ENCODE data around the gene STRN3. TPM values are rescaled to one million over a fixed set of nuclear protein-coding genes. Genes with fewer than 3 reads are reported as not detected.

Gene STRN3
- total and polyA plus RNA-seq, 2 of the 4 experiments (the other 2 are of a cell fraction), result 10.8 to 78.7 TPM

DNA sequence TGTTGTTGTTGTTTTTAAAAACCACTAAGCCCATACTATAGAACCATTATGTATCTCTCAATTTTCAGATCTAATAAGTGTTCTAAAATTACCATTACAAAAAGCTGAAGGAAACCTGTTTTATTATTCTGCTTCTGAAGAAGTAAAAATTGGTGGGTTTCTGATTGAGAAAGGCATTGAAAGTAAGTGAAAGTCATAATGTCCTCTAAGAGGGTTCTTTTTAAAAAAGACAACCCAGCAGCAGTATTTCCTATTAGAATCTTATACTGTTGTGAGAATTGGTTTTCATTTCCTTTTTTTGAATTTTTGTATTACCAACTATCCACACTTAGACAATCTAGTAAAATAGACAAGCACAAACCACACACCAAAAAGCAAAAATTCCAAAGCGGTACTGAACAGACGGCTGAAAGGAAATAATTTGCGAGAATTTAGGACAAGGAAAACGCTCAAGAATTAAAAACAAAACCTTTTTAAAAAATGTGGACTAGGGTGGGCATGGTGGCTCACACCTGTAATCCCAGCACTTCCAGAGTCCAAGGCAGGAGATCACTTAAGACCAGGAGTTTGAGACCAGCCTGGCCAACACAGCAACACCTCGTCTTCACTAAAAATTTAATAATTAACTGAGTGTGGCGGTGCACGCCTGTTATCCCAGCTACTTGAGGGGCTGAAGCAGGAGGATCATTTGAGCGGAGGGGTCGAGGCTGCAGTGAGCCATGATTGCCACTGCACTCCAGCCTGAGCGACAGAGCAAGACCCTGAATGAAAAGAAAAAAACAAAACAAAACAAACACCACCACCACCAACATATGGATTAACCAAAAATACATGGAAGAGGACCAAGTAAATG, 67.4 kb downstream of the STRN3 start:
- in situ Hi-C loops (cut with MboI; ENCODE audit: low sequenced_read_pairs) (no loop called here), dilution Hi-C loops (cut with HindIII; ENCODE audit: low sequenced_read_pairs, unreplicated experiment) (no loop called here), intact Hi-C loops (cut with micrococcal nuclease) (no loop called here)
- Histone ChIP-seq H2BK20ac (ENCODE audit: low read depth, low read length) (no peak overlapping the region), H3K4me3 (ENCODE audit: insufficient read depth, low read depth, low read length) (no peak overlapping the region), H3K36me3 (ENCODE audit: control insufficient read depth, insufficient read depth, low read length) (peaks cover 6% of the 10 kb centered on the region), H2BK120ac (ENCODE audit: low read depth, low read length) (no peak overlapping the region), H3K27me3 (ENCODE audit: control insufficient read depth, insufficient read depth, low read length) (no peaks in the 10 kb centered on the region), H3K18ac (ENCODE audit: low read depth, low read length) (no peak overlapping the region), H4K8ac (ENCODE audit: low read depth in 2 of 2, low read length in 2 of 2) (no peak overlapping the region), H2BK15ac (ENCODE audit: low read depth, low read length) (no peak overlapping the region), H3K9ac (ENCODE audit: low read depth, low read length) (no peak overlapping the region), H2AK5ac (ENCODE audit: low read depth, low read length) (no peak overlapping the region), H2AFZ (replicated peaks; ENCODE audit: low read length, poor library complexity) (no peak overlapping the region), H3K56ac (ENCODE audit: extremely low read depth, insufficient read depth, low read length) (no peak overlapping the region), H3K4ac (ENCODE audit: low read depth, low read length) (no peak overlapping the region), H3K79me1 (ENCODE audit: low read depth in 1 of 2, low read length in 2 of 2) (peaks cover 23 to 55% of the 10 kb centered on the region in 2 experiments), H4K5ac (ENCODE audit: low read depth, low read length) (no peak overlapping the region), H4K20me1 (ENCODE audit: insufficient read depth, low read length) (peaks cover 58% of the 10 kb centered on the region), H3K27ac (ENCODE audit: insufficient read depth, low read length) (no peak overlapping the region), H3K9me1 (ENCODE audit: insufficient read depth, low read length) (peaks cover 4% of the 10 kb centered on the region; the same call in 1 of the 2 replicates), H3K14ac (replicated peaks; ENCODE audit: low read depth, low read length) (no peak overlapping the region), H2AK9ac (replicated peaks; ENCODE audit: low read depth, low read length, poor library complexity) (no peak overlapping the region), H3K4me2 (ENCODE audit: low read depth, low read length) (no peak overlapping the region), H3K23ac (ENCODE audit: low read depth, low read length) (no peak overlapping the region), H2BK5ac (ENCODE audit: low read depth, low read length, poor library complexity, severe bottlenecking) (no peak overlapping the region), H4K91ac (ENCODE audit: insufficient read depth, low read depth, low read length) (no peak overlapping the region), H3K4me1 (ENCODE audit: control insufficient read depth, insufficient read depth, low read length) (no peaks in the 10 kb centered on the region), H3K9me3 (ENCODE audit: control insufficient read depth, insufficient read depth, low read length) (no peaks in the 10 kb centered on the region)
- TF ChIP-seq BHLHE40 (IDR thresholded peaks at IDR 0.05; ENCODE audit: low read depth, low read length) (no peak), SMC3 (IDR thresholded peaks at IDR 0.05; ENCODE audit: low read depth, low read length) (no peak), MAZ (IDR thresholded peaks at IDR 0.05; ENCODE audit: borderline replicate concordance, low read depth, low read length) (no peak)
- TF ChIP-seq, protein P1, sequence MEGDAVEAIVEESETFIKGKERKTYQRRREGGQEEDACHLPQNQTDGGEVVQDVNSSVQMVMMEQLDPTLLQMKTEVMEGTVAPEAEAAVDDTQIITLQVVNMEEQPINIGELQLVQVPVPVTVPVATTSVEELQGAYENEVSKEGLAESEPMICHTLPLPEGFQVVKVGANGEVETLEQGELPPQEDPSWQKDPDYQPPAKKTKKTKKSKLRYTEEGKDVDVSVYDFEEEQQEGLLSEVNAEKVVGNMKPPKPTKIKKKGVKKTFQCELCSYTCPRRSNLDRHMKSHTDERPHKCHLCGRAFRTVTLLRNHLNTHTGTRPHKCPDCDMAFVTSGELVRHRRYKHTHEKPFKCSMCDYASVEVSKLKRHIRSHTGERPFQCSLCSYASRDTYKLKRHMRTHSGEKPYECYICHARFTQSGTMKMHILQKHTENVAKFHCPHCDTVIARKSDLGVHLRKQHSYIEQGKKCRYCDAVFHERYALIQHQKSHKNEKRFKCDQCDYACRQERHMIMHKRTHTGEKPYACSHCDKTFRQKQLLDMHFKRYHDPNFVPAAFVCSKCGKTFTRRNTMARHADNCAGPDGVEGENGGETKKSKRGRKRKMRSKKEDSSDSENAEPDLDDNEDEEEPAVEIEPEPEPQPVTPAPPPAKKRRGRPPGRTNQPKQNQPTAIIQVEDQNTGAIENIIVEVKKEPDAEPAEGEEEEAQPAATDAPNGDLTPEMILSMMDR (conservative IDR thresholded peaks at IDR 0.05; ENCODE audit: low read depth, low read length), result no peak
- CTCF ChIA-PET, result no interaction called here
- DNase-seq (no peak), ATAC-seq (ENCODE audit: low read depth) (no peak)
- WGBS, 2 experiments (ENCODE audit: extremely low coverage in 2 of 2, insufficient read length in 1 of 2), result 100% methylated on average over 1 of the region's 10 CpGs; no CpG with 5 or more reads in 1 of the 2 experiments
- POLR2A ChIA-PET (ENCODE audit: unreplicated experiment), result interaction anchor here (0.6 kb wide), 1 partner anchor 498 kb away, joined by 3 read pairs; the partner anchor contains the start of gene DTD2
- BruUV-seq (replicated peaks), result no TSS peak

Data from IMR-90 (cell line).